Stimulated activated CD8-positive, alpha-beta memory T cell treated with anti-CD3 and anti-CD28 coated beads, Interleukin-7, amount 100 ng/mL, for 1 hour (primary cell): ENCODE measurements around the gene DCPS.
A peak's percentile ranks its signal among the peaks of the same experiment; 100 is the strongest.
"Not testable (repeated sequence)": the region's sequence is repeated elsewhere in the genome, so short reads cannot be mapped to it uniquely, and the experiment has no call there.

Source experiments
- DNase-seq, 2 donors: peaks; one replicate each; pipeline ENCODE4 v3.0.0-alpha.2; 2020; ENCODE audit warnings: low read depth in 2 of 2

The DCPS gene

DNA sequence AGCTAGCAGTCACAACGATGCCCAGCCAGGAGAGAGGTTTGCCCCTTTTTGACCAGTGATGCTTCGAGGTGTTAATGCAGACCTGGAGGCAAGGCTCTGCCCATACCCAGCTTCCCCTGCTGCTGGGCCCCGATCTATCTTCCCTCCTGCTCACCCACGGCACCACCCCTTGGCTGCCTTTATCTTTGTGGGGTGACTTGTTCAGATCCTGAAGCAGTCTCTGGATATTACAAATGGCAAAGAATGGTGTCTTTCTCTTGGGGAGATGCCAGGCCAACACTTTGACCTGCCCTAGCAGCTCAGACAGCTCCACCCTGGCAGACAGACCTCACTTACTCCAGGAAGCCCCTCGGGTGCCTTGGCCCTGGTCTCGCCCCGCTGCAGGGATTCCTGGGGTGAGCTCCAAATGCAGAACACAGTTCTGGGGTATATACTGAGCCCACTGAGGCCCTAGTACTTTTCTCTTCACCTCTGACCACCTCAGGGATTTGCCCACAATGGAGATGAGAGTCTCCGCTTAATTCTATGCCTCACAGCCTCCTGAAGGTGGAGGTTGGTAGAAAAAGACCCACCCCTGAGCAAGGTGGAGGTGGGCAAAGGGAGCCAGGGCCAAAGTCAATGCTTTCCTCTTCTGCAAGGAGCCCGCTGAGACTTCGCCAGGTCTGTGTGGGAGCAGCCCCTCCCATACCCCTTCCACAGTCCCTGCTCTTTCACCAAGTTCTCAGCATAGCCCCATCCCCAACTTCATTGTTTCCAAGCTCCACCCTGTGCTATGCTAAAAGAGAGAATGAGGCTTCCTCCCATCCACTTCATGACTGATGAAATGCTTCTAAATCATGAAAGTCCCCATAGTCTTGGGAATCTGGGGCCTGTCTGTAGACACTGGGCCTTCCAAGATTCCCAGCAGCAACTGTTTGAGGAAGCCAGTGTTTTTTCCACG lies 40.6 kb downstream of the DCPS start:
- DNase-seq: no peak

DNA sequence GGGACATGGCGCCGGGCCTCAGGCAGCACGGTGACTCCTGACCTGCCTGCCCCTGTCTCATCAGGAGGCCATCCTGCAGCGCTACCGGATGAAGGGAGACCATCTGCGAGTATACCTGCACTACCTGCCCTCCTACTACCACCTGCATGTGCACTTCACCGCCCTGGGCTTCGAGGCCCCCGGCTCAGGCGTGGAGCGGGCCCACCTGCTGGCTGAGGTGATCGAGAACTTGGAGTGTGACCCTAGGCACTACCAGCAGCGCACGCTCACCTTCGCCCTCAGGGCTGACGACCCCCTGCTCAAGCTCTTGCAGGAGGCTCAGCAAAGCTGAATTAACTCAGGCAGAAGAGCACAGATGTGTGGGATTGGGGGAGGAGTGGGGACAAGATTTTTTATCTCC lies 41.4 kb downstream of the DCPS start:
- no peak for DNase-seq

DNA sequence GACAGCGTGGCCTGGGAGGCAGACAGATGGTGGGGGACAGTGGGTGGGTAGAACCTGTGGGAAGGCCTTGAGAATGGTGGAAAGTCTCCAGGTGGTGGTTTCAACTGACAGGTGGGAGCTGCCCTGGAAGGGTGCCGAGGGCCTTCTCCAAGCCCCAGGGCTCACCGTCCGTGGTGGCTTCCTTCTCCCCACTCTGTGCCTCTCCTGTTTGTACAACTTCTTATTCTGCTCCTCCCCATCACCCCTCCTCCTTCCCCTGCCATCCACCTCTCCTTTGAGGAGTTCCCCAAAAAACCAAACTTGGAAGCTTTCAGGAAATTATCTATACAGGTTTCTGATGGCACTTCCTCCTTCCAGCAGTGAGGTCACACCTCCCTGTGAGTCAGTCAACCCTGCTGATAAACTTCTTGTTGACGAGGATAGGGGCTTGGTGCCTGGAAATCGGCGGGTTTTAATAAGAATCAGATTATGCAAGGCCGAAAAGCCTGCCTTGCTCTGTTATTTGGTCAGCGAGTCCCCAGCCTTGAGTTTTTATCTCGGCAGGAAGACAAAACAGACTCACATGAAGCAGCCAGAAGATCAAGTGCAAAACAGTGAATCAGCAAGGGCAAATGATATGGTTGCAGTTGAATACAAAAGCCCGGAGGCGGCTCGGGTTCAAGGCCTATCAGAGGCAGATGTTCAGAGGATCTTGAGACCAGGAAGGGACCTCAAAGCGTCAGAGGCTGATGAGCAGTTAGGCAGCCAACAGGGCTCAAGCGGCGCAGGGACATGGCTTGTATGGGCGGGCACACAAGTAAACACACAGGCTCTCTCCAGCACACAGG lies 42.1 kb downstream of the DCPS start:
- no peak for DNase-seq

GRCh38 chr11:126346586-126346940 lies 42.7 kb downstream of the DCPS start:
- no peak for DNase-seq

- DNase-seq: not testable (repeated sequence)
Observed at GRCh38 chr11:126346946-126347345, 43.1 kb downstream of the DCPS start.

DNA sequence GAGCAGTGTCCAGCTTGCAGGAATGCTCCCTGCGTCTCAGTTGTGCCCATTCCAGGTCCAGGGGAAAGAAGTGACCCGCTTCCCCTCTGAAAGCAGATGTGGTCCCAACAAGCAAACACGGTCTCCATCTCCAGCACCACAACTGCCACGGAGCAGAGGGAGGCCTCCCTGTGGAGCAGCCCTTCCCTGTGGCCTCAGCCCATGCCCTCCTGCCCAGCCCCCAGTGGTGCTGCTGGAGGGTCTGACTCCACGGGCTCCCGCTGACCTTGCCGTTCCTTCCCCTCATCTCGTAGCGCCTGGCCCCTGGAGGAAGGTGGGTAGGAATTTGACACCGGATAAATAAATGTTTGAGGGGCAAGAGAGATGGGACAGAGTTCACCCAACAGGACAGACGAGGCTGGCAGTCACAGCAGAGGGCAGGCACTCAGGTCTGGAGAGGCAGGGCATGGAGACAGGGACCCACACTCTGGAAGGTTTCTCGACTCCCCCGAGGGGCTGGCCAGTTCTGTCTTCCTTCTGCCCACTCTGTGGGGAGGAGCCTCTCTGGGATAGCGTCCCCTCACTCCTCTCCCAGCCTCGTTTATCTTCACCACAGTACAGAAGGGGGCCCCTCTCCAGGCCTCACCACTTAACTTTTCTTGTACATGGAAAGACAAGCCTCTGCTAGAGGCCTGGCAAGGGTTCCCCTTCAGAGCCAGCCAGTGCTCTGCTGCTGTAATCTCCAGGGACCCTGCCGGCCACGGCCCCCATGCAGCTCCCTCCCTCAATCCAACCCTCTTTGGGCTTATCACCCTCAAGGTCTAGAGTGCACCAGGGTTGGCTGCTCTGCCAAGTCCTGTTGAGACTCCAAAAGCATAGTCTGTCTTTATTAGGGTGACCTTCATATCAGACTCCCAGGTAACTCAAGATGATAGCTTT lies 44.1 kb downstream of the DCPS start:
- DNase-seq: no peak

DNA sequence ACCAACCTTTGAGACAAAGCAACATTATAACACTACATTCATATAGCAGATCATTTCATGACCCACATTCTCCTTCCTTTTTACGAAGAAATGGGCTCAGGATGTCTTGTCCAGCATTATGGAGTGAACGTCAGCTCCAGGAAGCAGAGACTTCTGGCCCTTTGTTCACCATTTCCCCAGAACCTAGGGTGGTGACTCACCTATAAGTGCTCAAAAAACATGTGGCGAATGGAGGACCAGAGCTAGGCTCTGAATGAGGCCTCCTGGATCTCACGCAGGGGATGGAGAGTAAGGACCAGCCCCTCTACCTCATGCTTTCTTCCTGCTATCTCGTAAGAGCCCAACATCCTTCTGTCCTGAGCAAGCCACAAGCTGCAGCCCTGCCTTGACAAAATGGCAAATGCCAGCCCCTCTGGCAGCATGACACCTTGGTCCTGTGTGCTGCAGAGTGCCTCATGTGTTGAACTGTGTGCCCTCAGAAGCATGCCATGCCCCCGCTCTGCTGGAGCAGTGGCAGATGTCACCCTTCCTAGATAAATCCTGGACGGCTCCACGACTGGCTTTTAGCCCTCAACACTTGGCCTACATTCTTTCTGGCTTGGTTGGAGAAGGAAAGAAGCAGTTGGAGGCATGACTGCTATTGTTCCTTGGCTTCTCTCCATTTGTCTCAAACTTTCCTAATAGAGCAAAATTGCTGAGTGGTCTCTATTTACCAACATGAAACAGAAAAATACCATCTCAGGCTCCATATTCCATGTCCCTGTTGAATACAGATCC lies 45.1 kb downstream of the DCPS start:
- DNase-seq: no peak

GRCh38 chr11:126350836-126351235 lies 47.0 kb downstream of the DCPS start:
- DNase-seq: no peak

DNA sequence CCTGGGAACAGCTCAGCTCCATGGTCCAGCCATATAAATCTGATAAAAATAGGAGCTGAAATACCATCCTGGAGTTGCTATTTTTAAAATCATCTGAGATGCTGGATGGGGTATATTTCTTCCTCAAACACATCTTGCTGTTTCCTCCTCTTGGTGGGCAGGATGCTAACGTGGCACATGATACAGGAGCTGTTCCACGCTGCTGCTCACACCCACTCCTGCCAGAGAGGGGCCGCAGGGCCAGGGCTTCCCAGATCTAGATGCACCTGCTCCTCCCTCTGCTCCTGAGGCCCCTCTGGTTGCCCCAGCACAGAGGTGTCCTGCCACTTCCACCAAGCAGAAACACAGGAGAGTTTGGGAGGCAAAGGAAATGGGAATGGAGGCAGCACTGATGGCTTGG lies 48.3 kb downstream of the DCPS start:
- DNase-seq: no peak

- DNase-seq: no peak
Observed at GRCh38 chr11:126352934-126353801, 49.3 kb downstream of the DCPS start.

GRCh38 chr11:126354631-126355323 lies 50.9 kb downstream of the DCPS start:
- no peak for DNase-seq

- DNase-seq: peak; percentile 23 to 42
Observed at GRCh38 chr11:126355324-126355925, 51.6 kb downstream of the DCPS start, which contains the start of gene ST3GAL4. Gene ST3GAL4 (plus strand): TSS chr11:126355686. CDS start chr11:126406156, 50,470 bp downstream.

GRCh38 chr11:126355926-126356897 lies 52.4 kb downstream of the DCPS start:
- no peak for DNase-seq

- no peak for DNase-seq
Observed at GRCh38 chr11:126357055-126357962, 53.4 kb downstream of the DCPS start.

DNA sequence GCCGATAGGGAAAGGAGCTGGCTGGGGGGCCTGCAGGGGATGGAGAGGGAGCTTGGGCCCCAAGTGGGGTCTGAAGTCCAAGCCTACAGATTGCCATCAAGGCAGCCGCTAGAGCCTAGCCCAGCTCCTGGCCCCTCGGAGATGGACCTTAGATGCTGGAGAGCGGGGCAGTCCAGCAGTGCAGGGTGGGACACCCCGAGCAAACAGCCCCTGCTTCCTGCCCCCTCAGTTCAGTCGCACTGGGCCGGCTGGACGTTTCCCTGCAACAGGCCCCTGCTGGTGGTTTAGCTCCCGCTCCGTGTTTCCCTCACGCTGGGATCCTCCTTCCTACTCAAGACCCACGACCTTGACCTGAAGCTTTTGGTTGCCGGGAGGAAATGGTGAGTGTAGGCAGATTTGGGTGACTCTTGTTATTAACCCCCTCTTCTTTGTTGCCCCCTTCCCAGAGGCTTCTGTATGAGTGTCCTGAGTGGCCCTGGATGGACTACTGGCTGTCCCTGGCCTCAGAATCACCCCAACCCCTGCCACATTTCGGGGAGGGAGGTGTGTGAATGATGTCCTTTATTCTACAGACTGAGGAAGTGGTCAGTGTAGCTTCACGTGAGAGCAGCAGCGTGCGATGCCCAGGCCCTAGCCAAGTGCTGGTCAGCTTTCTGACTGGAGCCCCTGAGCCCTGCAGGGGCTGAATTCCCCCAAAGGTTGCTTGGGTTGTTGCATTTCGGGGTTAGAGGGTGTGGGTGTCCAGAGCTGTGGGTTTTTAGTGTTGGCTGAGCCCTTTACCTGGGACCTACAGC lies 54.3 kb downstream of the DCPS start:
- DNase-seq: no peak

- no peak for DNase-seq
Observed at GRCh38 chr11:126358763-126359160, 54.9 kb downstream of the DCPS start.
